KOPT-K1 (cell line): Measurements from ENCODE around the gene GZMM.
"Not testable (repeated sequence)": the region's sequence is repeated elsewhere in the genome, so short reads cannot be mapped to it uniquely, and the experiment has no call there.

Source experiments
- H3K27ac ChIP-seq: fragments of 200-600 bp; sonication (generic); 2 replicates; pipeline ENCODE4 v1.5.1; 2016; ENCODE audit warnings: antibody characterized with exemption, mild to moderate bottlenecking, low read depth, low read length; ENCODE audit not compliant: poor library complexity, severe bottlenecking
- H3K36me3 ChIP-seq: fragments of 200-600 bp; sonication (generic); 2 replicates; pipeline ENCODE4 v1.5.1; 2017; ENCODE audit warnings: antibody characterized with exemption, mild to moderate bottlenecking, low read length, moderate library complexity; ENCODE audit not compliant: insufficient read depth
- H3K9me3 ChIP-seq: fragments of 200-600 bp; sonication (generic); 2 replicates; pipeline ENCODE4 v1.5.1; 2017; ENCODE audit warnings: antibody characterized with exemption, low read length, mild to moderate bottlenecking; ENCODE audit not compliant: insufficient read depth, poor library complexity, severe bottlenecking

Gene GZMM

GRCh38 chr19:577439-578392 is 33.9 kb downstream of the GZMM start:
- Histone ChIP-seq H3K36me3 (peaks cover 53% of the 10 kb centered on the region), H3K9me3 (no peaks in the 10 kb centered on the region), H3K27ac (no peak overlapping the region)

- no peak overlapping the region for H3K27ac ChIP-seq
- H3K36me3 ChIP-seq: peaks cover 63% of the 10 kb centered on the region
- H3K9me3 ChIP-seq: no peaks in the 10 kb centered on the region
These were observed 35.4 kb downstream of the GZMM start for GRCh38 chr19:579111-579841.

GRCh38 chr19:579842-580155 is 35.9 kb downstream of the GZMM start:
- Histone ChIP-seq H3K9me3 (no peaks in the 10 kb centered on the region), H3K27ac (no peak overlapping the region), H3K36me3 (peaks cover 63% of the 10 kb centered on the region)

GRCh38 chr19:580274-580835 is 36.5 kb downstream of the GZMM start:
- Histone ChIP-seq H3K27ac (no peak overlapping the region), H3K9me3 (no peaks in the 10 kb centered on the region), H3K36me3 (peaks cover 63% of the 10 kb centered on the region)

- no peak overlapping the region for H3K27ac ChIP-seq
- H3K9me3 ChIP-seq: no peaks in the 10 kb centered on the region
- peaks cover 63% of the 10 kb centered on the region for H3K36me3 ChIP-seq
These were observed 37.7 kb downstream of the GZMM start for GRCh38 chr19:581399-582111.

GRCh38 chr19:582497-583197 is 38.8 kb downstream of the GZMM start:
- Histone ChIP-seq H3K36me3 (peaks cover 53% of the 10 kb centered on the region), H3K9me3 (no peaks in the 10 kb centered on the region), H3K27ac (no peak overlapping the region)

GRCh38 chr19:583198-583967 is 39.5 kb downstream of the GZMM start:
- H3K9me3 ChIP-seq: no peaks in the 10 kb centered on the region
- H3K27ac ChIP-seq: no peak overlapping the region

GRCh38 chr19:583968-584239 is 40.1 kb downstream of the GZMM start:
- peaks cover 44% of the 10 kb centered on the region for H3K36me3 ChIP-seq
- H3K9me3 ChIP-seq: no peaks in the 10 kb centered on the region
- no peak overlapping the region for H3K27ac ChIP-seq

More at GRCh38 chr19:583198-583967, 39.5 kb downstream of the GZMM start:
- peaks cover 46% of the 10 kb centered on the region for H3K36me3 ChIP-seq

GRCh38 chr19:584240-585001 is 40.6 kb downstream of the GZMM start:
- Histone ChIP-seq H3K27ac (no peak overlapping the region), H3K9me3 (no peaks in the 10 kb centered on the region), H3K36me3 (peaks cover 39% of the 10 kb centered on the region)

- not testable (repeated sequence) for H3K27ac ChIP-seq, H3K9me3 ChIP-seq
- peaks cover 32% of the 10 kb centered on the region for H3K36me3 ChIP-seq
These were observed 41.3 kb downstream of the GZMM start for GRCh38 chr19:585146-585545.

- Histone ChIP-seq H3K9me3 (no peaks in the 10 kb centered on the region), H3K27ac (no peak overlapping the region), H3K36me3 (peaks cover 27% of the 10 kb centered on the region)
These were observed 41.8 kb downstream of the GZMM start for GRCh38 chr19:585551-586110.

- Histone ChIP-seq H3K36me3 (peaks cover 5% of the 10 kb centered on the region; the same call in 1 of the 2 replicates), H3K9me3 (no peaks in the 10 kb centered on the region), H3K27ac (no peak overlapping the region)
These were observed 44.4 kb downstream of the GZMM start for GRCh38 chr19:588093-588740.
